ENCODE data around the gene C9orf43.
"Not testable (repeated sequence)": the region's sequence is repeated elsewhere in the genome, so short reads cannot be mapped to it uniquely, and the experiment has no call there.

C9orf43 gene

GRCh38 chr9:113381441-113381840, 29.1 kb upstream of the C9orf43 start:
- not testable (repeated sequence) for DNase-seq (ENCODE audit: low spot score)

GRCh38 chr9:113381909-113382411, 28.6 kb upstream of the C9orf43 start:
- DNase-seq (ENCODE audit: low spot score), result no peak

- DNase-seq (ENCODE audit: low spot score), result no peak
Observed at GRCh38 chr9:113386571-113387393, 23.8 kb upstream of the C9orf43 start.

GRCh38 chr9:113387560-113388230, 22.9 kb upstream of the C9orf43 start:
- DNase-seq (ENCODE audit: low spot score), result no peak

- no peak for DNase-seq (ENCODE audit: low spot score)
Observed at GRCh38 chr9:113388833-113389232, 21.7 kb upstream of the C9orf43 start.

GRCh38 chr9:113389451-113389850, 21.1 kb upstream of the C9orf43 start:
- no peak for DNase-seq (ENCODE audit: low spot score)

- DNase-seq (ENCODE audit: low spot score), result no peak
Observed at GRCh38 chr9:113390192-113390960, 20.2 kb upstream of the C9orf43 start.

- DNase-seq (ENCODE audit: low spot score), result no peak
Observed at GRCh38 chr9:113391917-113392316, 18.6 kb upstream of the C9orf43 start.

GRCh38 chr9:113393281-113393680, 17.3 kb upstream of the C9orf43 start:
- DNase-seq (ENCODE audit: low spot score), result no peak

- no peak for DNase-seq (ENCODE audit: low spot score)
Observed at GRCh38 chr9:113395000-113395861, 15.3 kb upstream of the C9orf43 start.

- DNase-seq (ENCODE audit: low spot score), result no peak
Observed at GRCh38 chr9:113397203-113397631, 13.3 kb upstream of the C9orf43 start.

- no peak for DNase-seq (ENCODE audit: low spot score)
Observed at GRCh38 chr9:113398796-113399195, 11.8 kb upstream of the C9orf43 start.

- no peak for DNase-seq (ENCODE audit: low spot score)
Observed at GRCh38 chr9:113399646-113400200, 10.8 kb upstream of the C9orf43 start.

- DNase-seq (ENCODE audit: low spot score), result peak; percentile 99
Observed at GRCh38 chr9:113401027-113401792, 9.3 kb upstream of the C9orf43 start, which contains the start of gene ALAD. TSS of gene ALAD (minus strand) at chr9:113401284. CDS start at chr9:113393559, 7,725 bp downstream.

- DNase-seq (ENCODE audit: low spot score), result no peak
Observed at GRCh38 chr9:113403646-113404045, 6.9 kb upstream of the C9orf43 start.

- DNase-seq (ENCODE audit: low spot score), result not testable (repeated sequence)
Observed at GRCh38 chr9:113406353-113406752, 4.2 kb upstream of the C9orf43 start.

- DNase-seq (ENCODE audit: low spot score), result peak; percentile 70
Observed at GRCh38 chr9:113406873-113407511, 3.6 kb upstream of the C9orf43 start.

- no peak for DNase-seq (ENCODE audit: low spot score)
Observed at GRCh38 chr9:113409481-113409880, 1.1 kb upstream of the C9orf43 start.

GRCh38 chr9:113409883-113410206, 702 bp upstream of the C9orf43 start:
- no peak for DNase-seq (ENCODE audit: low spot score)
